ENCODE measurements around the gene SLC41A1. TPM values are rescaled to one million over a fixed set of nuclear protein-coding genes. Genes with fewer than 3 reads are reported as not detected.

The SLC41A1 gene
- total and polyA plus RNA-seq, 9 of the 15 experiments (the other 6 are each of a cell fraction or from before 2014, with no cell fraction given) = 4.1 to 29.3 (median 11.4) TPM

- in situ Hi-C loops (cut with MboI) = no loop called here
- TF ChIP-seq FOXK1 (CRISPR knock-in tag; IDR thresholded peaks at IDR 0.05; ENCODE audit: borderline replicate concordance) (peak; percentile 66; the same call in 1 of the 2 replicates), POU5F1 (IDR thresholded peaks at IDR 0.05; ENCODE audit: borderline replicate concordance, low read depth, low read length, partially characterized antibody) (no peak), NR0B1 (IDR thresholded peaks at IDR 0.05; ENCODE audit: partially characterized antibody) (no peak), SMARCA5 (IDR thresholded peaks at IDR 0.05) (no peak), SETDB1 (IDR thresholded peaks at IDR 0.05; ENCODE audit: low read length) (no peak), PATZ1 (CRISPR knock-in tag; IDR thresholded peaks at IDR 0.05; ENCODE audit: borderline replicate concordance) (no peak), SIX5 (IDR thresholded peaks at IDR 0.05; ENCODE audit: borderline replicate concordance in 1 of 2, insufficient read depth in 1 of 2, low read depth in 1 of 2, low read length in 2 of 2) (no peak), PCBP2 (IDR thresholded peaks at IDR 0.05; ENCODE audit: low read depth, low read length, poor library complexity, severe bottlenecking) (no peak), HBP1 (CRISPR knock-in tag; IDR thresholded peaks at IDR 0.05) (no peak), RAD21 (CRISPR knock-in tag; conservative IDR thresholded peaks at IDR 0.05 in 1 of 2, IDR thresholded peaks at IDR 0.05 in 1 of 2) (no peak), MCM2 (IDR thresholded peaks at IDR 0.05; ENCODE audit: low read depth) (no peak), EZH2 (IDR thresholded peaks at IDR 0.05; ENCODE audit: borderline replicate concordance, low read depth, low read length) (no peak), ZNF766 (CRISPR knock-in tag; conservative IDR thresholded peaks at IDR 0.05) (0 out of 2 replicates have a peak, but pooled peaks have one; percentile 29), ZBTB12 (CRISPR knock-in tag; IDR thresholded peaks at IDR 0.05) (no peak)
These were observed 709 bp upstream of the SLC41A1 start for GRCh38 chr1:205813755-205814058.

More at GRCh38 chr1:205813755-205814058, 709 bp upstream of the SLC41A1 start:
- ATAC-seq (no peak), FAIRE-seq (peak; percentile 46), DNase-seq (ENCODE audit: extremely low read depth in 1 of 4, low spot score in 3 of 4) (no peak)
- Histone ChIP-seq H4K20me1 (replicated peaks; ENCODE audit: control insufficient read depth, insufficient read depth, low read length) (peaks cover 15% of the 10 kb centered on the region; the same call in 1 of the 2 replicates), H3K4me2 (ENCODE audit: insufficient read depth, low read length) (peak overlapping the region; percentile 94), H3K9ac (ENCODE audit: insufficient read depth in 1 of 2, low read depth in 2 of 2, low read length in 2 of 2) (peak overlapping the region; percentile 60 to 93), H3K9me3 (replicated peaks; ENCODE audit: control insufficient read depth, insufficient read depth, low read depth, low read length) (no peaks in the 10 kb centered on the region), H3K27ac (ENCODE audit: extremely low read depth, low read depth, low read length) (0 out of 3 replicates have a peak overlapping the region, but pooled peaks have one; percentile 12), H3K9me1 (ENCODE audit: control insufficient read depth, insufficient read depth, low read length) (no peaks in the 10 kb centered on the region), H3K36me3 (ENCODE audit: control insufficient read depth, insufficient read depth, low read length) (peaks cover 18% of the 10 kb centered on the region; the same call in 2 of the 3 replicates), H2AFZ (ENCODE audit: low read depth, low read length) (peak overlapping the region; percentile 94), H3K4me1 (replicated peaks in 1 of 2; ENCODE audit: control insufficient read depth in 2 of 2, insufficient read depth in 2 of 2, low read length in 2 of 2) (peaks cover 35 to 41% of the 10 kb centered on the region in 2 experiments; a peak in 4 of 5 replicates), H3K27me3 (ENCODE audit: control insufficient read depth in 2 of 2, insufficient read depth in 2 of 2, low read length in 2 of 2) (no peaks in the 10 kb centered on the region), H3K4me3 (peak overlapping the region; percentile 85), H3K79me2 (ENCODE audit: control insufficient read depth, insufficient read depth, low read length) (peaks cover 36% of the 10 kb centered on the region)
- POLR2A ChIA-PET = interaction anchor here (0.8 kb wide), 1 partner anchor 11 kb away, joined by 4 read pairs; no protein-coding TSS in a partner anchor
- BruUV-seq (replicated peaks) = no TSS peak
- 14% methylated on average over 14 of the region's 14 CpGs for WGBS (ENCODE audit: insufficient coverage, low coverage, missing lambda C conversion rate)
- CTCF ChIA-PET (ENCODE audit: low intra/inter-chr PET ratio) = no interaction called here
- intact Hi-C loops (cut with micrococcal nuclease) = loop anchor here (1.0 to 5.0 kb wide), 2 partner anchors 63 to 94 kb away; partner anchors contain the start of gene NUCKS1

All from K562 (cell line).